Stimulated activated CD4-positive, alpha-beta T cell treated with anti-CD3 and anti-CD28 coated beads, Interleukin-1b, Interleukin-23, amount 100 ng/mL, for 48 hours (primary cell): Measurements from ENCODE around the gene KLHL14.

ENCODE experiments used
- DNase-seq: peaks from one replicate; pipeline ENCODE4 v3.0.0-alpha.2; 2020

The KLHL14 gene

DNA sequence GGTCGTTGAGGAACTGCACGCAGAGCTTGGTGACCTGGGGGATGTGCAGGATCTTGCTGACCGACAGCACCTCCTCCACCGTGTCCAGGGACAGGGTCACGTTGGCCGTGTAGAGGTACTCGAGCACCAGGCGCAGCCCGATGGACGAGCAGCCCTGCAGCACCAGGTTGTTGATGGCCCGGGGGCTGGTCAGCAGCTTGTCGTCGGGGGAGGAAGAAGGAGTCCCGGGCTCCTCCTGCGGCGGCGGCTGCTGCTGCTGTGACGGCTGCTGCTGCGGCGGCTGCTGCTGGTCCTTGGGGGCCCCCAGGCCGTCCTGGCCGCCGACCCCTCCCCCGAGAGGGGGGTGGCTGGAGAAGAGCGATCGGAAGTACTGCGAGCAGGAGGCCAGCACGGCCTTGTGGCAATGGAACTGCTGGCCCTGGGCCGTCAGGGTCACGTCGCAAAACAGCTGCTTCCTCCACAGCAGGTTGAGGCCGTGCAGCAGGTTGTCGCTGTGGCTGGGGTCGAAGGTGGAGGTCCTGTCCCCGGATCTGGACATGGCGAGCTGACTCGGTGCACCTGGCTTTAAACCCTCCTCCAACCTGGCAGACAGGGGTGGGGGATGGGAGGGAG, 2.7 kb downstream of the KLHL14 start:
- no peak for DNase-seq

DNA sequence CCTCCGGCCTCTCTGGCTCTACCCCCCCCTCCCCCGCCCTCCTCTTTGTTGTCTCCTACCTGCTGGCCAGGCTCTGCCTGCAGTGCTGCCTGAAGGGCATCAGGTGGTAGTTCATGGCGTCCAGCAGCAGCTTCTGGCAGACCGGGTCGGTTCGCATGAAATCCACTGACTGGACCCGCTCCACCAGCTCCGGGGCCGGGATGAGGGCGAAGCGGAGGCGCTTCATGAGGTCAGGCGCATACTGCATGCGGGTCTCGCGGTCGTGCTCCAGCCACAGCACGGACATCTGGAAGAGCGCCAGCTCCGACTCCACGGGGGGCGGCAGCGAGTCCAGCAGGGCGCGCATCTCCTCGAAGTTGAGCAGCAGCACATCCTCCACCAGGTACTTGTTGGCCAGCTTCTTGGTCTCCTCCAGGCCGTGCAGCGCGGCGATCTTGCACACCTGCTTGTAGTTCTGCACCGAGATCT, 3.2 kb downstream of the KLHL14 start:
- DNase-seq: no peak

DNA sequence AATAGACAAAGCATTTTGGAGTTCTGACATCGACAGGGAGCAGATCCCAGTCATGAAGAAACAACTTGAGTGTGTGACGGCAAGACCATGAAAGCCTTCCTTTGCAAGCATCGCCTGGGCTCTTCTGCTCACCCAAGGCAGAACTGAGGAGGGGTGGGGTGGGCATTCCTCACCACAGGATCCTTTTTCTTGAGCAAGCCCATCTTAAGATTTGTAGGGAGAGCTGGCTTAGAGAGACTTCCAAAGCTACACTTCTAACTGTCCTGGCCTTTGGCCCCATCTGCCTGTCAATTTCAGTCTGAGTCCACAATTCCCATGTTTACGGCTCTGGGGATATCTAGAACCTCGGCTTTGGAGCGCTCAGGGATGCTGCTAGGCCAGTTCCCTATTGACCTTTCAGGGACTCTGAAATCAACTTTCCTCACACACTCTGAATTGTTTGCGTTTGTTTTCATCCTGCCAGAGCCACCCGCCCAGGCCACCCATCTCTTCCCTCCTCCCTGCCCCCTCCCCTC, 3.7 kb downstream of the KLHL14 start:
- DNase-seq: no peak

DNA sequence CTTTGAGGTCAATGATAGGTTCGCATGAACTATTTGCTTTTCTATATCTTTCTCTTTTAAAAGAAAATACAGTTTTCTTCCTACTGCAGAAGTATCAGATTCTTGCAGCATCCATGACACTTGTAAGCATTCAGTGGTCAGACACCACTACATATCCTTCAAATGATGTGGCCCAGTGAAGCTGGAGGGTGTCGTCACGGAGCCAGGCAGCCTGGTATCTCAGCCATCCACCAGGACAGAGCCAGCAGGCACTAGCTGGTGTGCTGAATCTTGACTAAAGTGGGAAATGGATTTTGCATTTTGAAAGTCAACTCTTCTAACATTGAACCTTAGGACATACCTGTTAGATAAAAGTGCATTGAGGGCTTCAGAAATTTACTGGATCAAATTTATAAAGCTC, 5.4 kb downstream of the KLHL14 start:
- DNase-seq: no peak

DNA sequence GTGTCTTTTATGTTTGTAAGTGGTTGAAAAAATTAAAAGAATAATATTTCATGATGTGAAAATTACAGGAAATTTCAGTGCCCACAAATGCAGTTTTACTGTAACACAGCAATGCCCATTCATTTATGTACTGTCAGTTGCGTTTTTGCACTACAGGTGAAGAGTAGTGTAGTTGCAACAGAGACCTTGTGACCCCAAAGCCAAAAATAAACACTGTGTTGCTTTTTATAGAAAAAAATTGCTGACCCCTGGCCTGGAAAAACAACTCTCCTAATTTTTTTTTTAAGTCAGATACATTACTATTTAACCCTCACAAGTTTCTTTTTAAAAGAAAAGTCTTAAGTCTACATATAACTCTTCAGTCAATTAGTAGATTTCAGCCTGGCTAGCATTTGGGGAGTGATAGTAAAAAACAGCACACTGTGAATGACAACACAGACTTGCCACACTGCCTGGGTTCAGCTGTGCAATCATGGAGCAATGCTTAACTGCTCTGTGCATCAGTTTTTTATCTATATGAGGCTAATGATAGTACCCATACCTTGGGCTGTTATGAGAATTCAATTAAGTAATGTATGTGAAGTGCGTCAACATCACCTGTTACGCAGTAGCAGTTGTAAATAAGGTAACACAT, 8.1 kb downstream of the KLHL14 start:
- no peak for DNase-seq

DNA sequence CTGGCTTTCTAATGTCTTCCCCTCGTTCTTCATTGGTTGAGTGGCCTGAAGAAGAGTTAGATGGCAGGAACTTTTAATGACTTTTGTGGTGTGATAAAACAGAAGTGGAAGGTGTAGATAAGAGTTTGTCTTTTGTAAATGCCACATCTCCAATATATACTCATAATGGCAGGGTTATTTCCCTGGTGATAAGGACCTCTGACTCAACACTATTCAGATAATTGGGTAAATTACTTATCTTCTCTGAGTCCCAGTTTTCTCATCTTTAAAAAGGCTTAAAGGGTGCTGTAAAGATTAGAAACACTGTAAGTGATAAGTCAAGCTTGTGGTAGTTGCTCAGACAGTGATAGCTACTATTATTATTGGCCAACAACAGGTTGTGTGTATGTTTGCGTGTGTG, 9.5 kb downstream of the KLHL14 start:
- no peak for DNase-seq

DNA sequence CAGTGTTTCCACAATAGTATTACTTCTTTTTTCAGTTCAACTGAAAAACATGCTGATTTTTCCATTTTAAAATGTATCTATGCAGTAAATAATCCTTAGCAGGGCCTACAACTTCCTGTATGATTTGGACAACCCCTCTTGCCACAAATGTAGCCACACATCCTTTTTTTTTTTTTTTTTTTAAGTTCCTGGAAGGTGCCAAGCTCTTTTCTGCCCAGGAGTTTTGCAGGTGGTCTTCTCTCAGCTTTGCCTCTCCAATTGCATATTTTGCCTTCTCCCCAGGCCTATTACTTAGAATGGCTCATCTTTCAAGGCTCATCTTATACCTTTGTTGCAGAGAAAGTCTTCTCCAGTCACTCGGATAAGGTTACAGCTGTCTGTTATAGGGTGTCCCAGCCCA, 11.6 kb downstream of the KLHL14 start:
- DNase-seq: no peak

DNA sequence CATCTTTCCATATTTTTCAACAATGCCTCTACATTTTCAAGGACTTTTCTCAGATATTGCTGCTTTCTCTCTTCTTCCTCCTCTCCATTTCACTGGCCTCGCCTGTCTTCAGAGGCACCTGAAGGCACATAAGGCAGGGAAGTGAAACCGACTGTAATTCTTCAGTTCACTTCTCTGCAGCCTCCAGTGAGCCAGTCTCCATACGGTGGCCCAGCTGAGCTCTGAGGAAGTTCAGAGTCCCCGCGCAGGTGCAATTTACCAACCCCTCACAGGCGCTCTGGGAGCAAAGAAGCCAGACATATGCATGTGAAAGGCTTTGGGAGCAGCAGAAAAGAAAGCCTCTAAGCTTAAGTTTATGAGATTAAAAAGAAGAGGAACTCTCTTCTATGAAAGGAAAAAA, 12.4 kb downstream of the KLHL14 start:
- DNase-seq: no peak

DNA sequence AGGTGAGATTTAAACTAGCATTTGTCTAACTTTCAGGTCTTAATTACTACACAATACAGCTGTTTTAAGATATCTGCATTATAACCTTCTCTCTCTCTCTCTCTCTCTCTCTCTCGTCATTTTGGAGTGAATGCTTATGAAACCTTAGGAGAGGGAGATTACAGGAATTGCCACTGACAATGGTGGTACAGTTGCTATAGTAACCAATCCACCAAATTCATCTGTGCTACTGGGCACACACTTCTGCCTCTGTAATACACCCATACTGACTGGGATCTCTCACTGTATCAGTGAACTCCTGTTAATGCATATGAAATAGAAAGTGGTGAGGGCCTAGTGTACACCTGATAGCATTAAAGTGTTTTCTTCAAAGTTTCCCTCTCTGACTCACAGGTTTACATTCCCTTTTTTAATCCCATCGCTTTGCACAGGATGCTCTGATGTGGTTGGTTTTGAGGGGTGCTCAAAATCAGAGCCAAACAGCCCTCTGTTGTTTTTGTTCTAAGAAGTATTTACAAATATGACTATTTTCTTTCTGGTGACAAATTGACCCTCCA, 13.1 kb downstream of the KLHL14 start:
- DNase-seq: no peak

DNA sequence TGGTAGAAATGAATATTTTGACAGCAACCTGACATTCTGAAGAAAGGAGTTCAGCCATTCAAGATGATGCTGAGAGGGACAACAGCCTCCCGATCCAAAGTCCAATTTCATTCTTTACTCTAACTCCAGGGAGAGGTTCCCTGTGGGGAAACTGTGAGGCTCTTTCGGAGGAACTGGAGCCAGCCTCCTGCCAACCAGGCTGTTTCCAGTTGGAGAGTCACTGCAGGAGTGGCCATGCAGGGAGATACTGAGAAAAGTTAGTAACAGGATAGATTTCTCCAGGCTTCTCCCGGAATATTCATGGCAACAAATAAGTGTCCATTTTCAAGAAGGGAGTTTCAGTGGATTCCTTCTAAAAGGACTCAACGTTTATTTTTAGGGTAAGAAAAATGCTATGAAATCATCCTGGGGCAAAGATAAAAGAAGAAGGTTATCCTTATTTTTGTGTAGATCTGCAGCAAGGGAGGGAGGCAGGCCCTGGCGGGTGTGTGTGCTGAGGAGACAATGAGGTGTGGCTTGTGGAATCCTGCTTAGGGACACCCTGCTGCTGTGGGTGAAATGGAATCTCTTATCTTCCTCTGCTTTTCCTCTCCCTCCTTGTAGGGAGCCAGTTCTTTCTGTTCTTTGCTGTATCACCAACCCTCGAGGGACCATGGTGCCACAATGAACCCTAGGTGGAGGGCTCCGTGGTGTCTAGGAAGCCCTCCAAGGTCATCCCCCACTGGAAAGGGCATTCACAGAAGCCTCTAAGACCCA, 18.1 kb downstream of the KLHL14 start:
- DNase-seq: no peak

DNA sequence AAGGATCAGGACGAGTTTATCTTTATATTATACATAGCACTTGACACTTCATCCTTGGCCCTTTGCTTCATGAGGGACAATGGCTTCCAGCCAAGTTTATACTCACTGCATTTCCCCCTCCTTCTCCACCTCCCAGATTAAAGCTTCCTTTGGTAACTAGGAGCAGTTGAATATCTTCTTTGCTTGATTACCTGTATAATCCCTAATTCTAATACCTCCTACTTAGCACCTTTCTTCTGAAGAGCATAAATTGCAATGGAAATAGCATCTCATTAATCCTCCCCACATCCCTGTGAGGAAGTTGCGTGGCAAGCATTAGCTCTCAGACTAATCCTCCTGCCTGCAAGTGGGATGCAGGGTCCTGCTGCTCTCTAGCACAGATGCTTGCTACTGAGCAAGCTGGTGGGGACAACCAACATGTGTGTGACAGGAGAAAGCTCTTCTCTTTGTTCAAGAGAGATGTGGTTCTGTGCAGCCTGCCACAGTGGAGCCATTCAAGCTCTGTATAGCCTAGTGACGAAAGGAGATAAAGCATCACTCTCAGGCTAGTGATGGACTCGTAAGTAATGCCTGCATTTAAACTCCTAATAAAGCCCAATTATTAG, 19.1 kb downstream of the KLHL14 start:
- no peak for DNase-seq

DNA sequence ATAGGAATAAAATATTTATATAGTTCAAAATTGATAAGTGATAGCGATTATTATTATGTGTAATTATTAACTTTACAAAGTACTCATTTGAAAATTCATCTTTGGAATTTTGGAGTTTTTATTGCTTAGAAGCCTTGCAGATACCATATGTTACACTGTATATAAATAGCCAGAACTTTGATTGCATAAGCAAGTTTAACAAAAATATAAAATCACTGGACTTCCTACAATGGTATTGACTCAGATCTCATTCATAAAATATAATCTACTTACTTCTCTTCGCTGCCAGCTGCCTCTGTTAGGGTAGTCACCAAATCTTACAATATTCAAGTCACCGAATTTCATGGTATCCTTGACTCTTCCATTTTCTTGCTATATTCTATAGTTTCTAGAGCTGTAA, 22.5 kb downstream of the KLHL14 start:
- DNase-seq: no peak

DNA sequence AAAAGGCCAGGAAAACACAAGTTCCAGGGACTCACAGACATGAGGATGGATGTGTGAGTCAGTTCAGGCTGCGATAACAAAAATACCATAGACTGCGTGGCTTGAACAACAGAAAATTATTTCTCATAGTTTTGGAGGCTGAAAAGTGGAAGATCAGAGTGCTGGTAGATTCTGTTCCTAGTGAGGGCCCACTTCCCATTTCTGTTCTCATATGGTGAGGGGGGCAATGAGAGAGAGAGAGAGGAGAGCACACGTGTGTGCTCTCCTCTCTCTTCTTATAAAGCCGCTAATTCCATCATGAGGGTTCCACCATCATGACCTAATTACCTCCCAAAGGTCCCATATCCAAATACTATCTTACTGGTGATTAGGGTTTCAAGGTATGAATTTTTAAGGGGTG, 23.0 kb downstream of the KLHL14 start:
- DNase-seq: no peak

DNA sequence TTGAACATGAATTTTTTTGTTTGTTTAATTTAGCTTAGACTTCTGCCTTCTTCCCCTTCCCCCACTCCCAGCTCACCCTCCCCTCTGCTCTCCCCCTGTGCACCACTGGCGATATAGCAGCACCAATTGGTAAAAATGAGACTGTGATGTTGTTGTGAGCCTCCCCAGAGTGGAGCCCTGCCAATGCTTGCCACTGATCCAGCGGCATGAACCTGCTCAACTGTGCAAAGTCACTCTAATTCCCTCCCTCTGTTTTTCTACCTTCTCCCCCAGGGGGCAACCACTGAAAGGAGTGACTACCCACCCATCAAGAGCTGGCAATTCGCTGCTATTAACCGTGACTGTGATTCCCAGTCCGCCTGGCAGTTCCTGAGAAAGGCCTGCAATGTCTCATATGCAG, 30.2 kb downstream of the KLHL14 start:
- no peak for DNase-seq

DNA sequence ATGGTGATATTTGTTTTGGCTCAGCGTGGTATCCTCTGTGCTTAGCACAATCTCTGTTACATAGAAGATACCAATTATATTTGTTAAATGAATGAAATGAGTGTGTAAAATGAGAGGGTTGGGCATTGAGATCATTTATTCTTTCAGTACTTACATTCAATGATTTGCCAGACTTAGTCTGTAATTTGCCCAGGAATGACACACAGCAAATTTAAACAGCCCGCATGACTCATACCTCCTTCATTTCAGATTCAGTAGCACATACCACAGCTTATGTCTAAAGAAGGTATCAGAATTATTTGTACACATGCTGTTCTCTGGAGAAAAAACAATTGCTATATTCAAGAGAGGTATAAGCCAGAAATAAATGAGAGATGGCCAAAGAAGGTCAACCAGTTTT, 37.0 kb downstream of the KLHL14 start:
- DNase-seq: no peak

DNA sequence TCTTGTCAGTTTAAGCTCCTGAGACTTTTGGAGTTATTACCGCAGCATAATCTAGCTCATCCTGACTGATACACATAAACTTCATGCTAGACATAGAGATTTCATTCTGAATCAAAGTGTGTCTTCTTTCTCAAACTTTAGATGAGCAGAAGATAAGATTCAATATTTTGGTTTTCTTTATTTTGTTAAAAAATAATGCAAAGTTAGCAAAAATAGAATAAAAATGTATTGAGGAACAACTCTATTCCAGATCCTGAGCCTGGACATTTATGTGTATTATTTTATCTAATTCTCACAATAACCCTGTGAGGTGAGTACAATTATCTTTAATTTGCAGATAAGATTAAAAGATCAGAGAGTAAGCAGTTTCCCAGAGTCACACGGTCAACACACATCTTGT, 38.4 kb downstream of the KLHL14 start:
- DNase-seq: no peak

DNA sequence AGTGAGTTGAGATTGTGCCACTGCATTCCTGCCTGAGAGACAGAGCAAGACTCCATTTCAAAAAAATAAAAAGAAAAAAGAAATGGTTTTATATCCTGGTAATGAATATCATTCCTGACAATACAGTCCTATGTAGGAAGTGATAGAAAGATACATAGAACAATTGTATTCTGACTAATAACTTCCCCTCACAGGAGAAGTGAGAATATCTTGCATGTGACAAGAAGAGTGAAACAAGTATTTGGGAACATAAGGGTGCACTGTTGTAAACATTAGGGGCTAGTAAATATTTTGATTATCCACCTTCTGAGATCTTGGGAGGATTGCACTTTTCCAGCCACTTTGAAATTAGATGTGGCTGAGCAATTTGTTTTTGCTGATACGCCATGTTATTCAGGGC, 40.7 kb downstream of the KLHL14 start:
- no peak for DNase-seq

DNA sequence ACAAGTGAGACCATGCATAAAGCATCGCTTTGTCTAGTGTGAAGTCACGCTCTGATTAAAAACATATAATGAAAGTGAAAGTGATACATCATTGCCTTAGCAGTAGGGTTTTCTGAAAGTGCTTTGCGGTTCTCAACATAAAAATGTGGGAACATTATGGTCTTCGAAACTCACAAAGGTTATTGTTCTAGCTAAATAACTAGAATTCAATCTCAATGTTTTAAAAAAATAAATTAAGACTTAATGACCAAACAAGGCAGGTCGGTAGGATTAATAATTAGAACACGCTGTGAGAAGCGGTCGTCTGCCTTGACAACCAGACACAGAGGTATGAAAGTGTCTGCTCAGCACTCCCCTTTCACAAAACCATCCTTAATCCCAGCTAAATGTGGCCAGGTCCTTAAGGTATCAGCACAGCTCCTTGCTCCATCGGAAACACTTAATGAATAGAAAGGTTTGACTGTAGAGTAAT, 42.2 kb downstream of the KLHL14 start:
- no peak for DNase-seq

DNA sequence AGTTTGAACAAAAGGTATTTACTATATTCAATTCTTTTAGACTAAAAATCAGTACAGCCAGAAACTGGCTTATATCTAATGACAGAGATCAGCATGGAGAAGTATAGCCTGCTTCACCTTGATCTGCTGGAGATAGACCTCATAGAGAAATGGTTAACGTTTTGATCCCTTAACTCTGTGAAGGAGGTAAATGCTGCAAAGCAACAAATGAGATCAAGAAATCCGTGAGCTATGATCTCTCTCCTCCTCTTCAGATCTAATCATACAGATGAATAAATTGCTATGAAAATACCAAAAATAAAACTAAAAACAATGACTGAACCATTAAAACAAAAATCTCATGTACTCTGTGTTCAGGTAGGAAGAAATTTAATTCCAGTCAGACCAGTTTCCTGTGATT, 42.8 kb downstream of the KLHL14 start:
- no peak for DNase-seq

DNA sequence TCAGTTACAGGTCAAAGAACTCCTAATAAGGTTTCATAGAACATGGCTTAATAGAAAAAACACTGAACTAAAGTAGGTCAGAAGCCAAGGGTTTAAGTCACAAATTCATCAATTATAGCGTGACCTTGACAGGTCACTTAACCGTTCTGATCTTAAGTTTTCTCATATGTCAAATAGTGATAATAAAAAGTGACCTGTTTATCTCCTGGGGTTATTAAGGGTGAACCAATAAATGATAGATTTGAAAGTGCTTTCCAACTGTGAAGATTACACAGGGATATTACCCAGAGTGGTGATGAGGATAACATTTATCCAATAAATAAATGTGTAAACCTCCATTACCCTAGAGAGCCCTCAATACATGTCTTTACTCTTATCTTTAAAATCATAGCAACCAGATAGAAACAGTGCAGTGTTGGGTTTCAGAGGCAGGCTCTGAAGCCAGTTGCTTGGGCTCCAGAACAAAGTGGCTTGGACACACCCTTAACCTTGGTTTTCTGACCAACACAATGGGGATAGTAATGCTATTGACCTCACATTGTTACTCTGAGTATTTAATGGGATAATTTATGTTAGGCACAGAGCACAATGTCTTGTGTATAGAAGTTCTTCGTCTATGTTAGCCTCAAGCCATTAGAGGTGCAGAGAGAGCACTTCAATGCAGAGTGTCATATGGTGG, 48.6 kb downstream of the KLHL14 start:
- no peak for DNase-seq

DNA sequence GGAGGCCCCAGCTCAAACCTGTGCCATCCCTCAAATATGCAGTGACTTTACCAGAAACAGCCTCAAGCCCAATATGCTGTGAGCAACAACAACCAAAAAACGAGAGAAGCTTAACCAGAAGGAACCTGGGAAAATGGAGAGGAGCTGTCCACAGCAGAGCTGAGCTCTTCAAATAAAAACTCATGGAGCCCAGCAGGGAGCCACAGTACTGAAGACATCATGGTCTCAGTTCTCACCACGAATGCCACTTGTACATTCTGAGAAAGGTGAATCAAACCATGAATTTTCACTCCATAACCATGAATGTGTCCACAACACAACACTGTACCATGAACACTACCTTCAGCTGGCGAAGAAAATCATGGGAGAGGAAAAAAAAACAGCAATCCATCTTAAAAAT, 50.5 kb downstream of the KLHL14 start:
- no peak for DNase-seq

DNA sequence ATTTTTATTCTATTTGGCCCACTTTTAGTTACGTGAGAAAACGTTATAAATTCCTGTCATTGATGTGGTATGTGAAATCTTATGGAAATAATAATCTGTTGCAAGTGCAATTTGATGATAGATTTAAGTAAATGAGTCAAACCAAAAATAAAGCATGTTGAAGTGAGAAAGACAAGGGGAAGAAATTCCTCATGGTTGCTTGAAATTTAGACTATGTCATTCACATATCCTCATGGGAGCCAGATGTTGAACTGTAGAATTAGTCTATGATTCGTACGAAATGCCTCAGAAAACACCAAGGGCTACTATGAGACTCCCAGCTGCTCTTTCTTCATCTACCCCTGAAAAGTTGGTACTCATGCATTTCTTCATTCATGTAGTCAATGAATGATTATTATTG, 55.7 kb downstream of the KLHL14 start:
- DNase-seq: no peak
